Astrocyte (in vitro differentiated cells and primary cell): ENCODE measurements around the gene FHIT. TPM values are rescaled to one million over a fixed set of nuclear protein-coding genes. Genes with fewer than 3 reads are reported as not detected.

Source experiments
- DNase-seq: peaks from one replicate; pipeline ENCODE4 v3.0.0-alpha.2; 2010; ENCODE audit warnings: low read depth
- FAIRE-seq: peaks from 2 replicates; lab custom pipeline; 2011; peaks lifted over from hg19 to GRCh38; lab: Jason Lieb, UNC
- H2AFZ ChIP-seq: 2 replicates; pipeline ENCODE4 v1.6.0; 2012; ENCODE audit warnings: low read depth, low read length, inconsistent platforms
- H3K27ac ChIP-seq: 2 replicates; pipeline ENCODE4 v1.5.1; 2011; ENCODE audit warnings: low read depth, low read length, inconsistent platforms
- H3K27me3 ChIP-seq: 2 replicates; pipeline ENCODE4 v1.6.0; 2011; ENCODE audit warnings: low read length, inconsistent platforms; ENCODE audit not compliant: insufficient read depth
- H3K36me3 ChIP-seq: 2 replicates; pipeline ENCODE4 v1.5.1; 2011; ENCODE audit warnings: low read length, inconsistent platforms; ENCODE audit not compliant: insufficient read depth
- H3K4me1 ChIP-seq: 2 replicates; pipeline ENCODE4 v1.5.1; 2011; ENCODE audit warnings: low read length, inconsistent platforms; ENCODE audit not compliant: insufficient read depth
- H3K4me2 ChIP-seq: 2 replicates; pipeline ENCODE4 v1.6.0; 2012; ENCODE audit warnings: low read length, inconsistent platforms
- H3K4me3 ChIP-seq: 2 replicates; pipeline ENCODE4 v1.5.1; 2011; ENCODE audit warnings: low read depth, mild to moderate bottlenecking, low read length, inconsistent platforms; ENCODE audit not compliant: insufficient read depth
- H3K79me2 ChIP-seq: 2 replicates; pipeline ENCODE4 v1.6.0; 2012; ENCODE audit warnings: mild to moderate bottlenecking, low read length, inconsistent platforms; ENCODE audit not compliant: insufficient read depth
- H3K9ac ChIP-seq: 2 replicates; pipeline ENCODE4 v1.6.0; 2012; ENCODE audit warnings: mild to moderate bottlenecking, low read length, inconsistent platforms
- H3K9me3 ChIP-seq: 2 replicates; pipeline ENCODE4 v1.5.1; 2012; ENCODE audit warnings: low read depth, mild to moderate bottlenecking, low read length, inconsistent platforms; ENCODE audit not compliant: insufficient read depth
- H4K20me1 ChIP-seq: 2 replicates; pipeline ENCODE4 v1.6.0; 2012; ENCODE audit warnings: low read length, inconsistent platforms; ENCODE audit not compliant: insufficient read depth
- H3K27ac Mint-ChIP-seq: one replicate; pipeline ENCODE4 v1.8.0; 2021; ENCODE audit warnings: mild to moderate bottlenecking, mixed read lengths; ENCODE audit not compliant: unreplicated experiment
- H3K27me3 Mint-ChIP-seq: one replicate; pipeline ENCODE4 v1.8.0; 2021; ENCODE audit warnings: low read depth, mixed read lengths; ENCODE audit not compliant: unreplicated experiment
- H3K36me3 Mint-ChIP-seq: one replicate; pipeline ENCODE4 v1.8.0; 2021; ENCODE audit warnings: low read depth, mixed read lengths; ENCODE audit not compliant: unreplicated experiment
- H3K4me1 Mint-ChIP-seq: one replicate; pipeline ENCODE4 v1.8.0; 2021; ENCODE audit warnings: low read depth, mixed read lengths; ENCODE audit not compliant: unreplicated experiment
- H3K4me3 Mint-ChIP-seq: one replicate; pipeline ENCODE4 v1.8.0; 2021; ENCODE audit warnings: mild to moderate bottlenecking, moderate library complexity, mixed read lengths; ENCODE audit not compliant: unreplicated experiment
- H3K9me3 Mint-ChIP-seq: one replicate; pipeline ENCODE4 v1.8.0; 2021; ENCODE audit warnings: mild to moderate bottlenecking, mixed read lengths; ENCODE audit not compliant: unreplicated experiment
- CTCF ChIP-seq: IDR thresholded peaks from 2 replicates; pipeline ENCODE4 v1.5.1; 2011; ENCODE audit warnings: low read depth, mild to moderate bottlenecking, inconsistent platforms, low read length, moderate library complexity; ENCODE audit not compliant: insufficient read depth
- EZH2 ChIP-seq: IDR thresholded peaks from 2 replicates; pipeline ENCODE4 v1.6.1; 2012; ENCODE audit warnings: mild to moderate bottlenecking, low read length, inconsistent platforms; ENCODE audit not compliant: insufficient read depth
- total RNA-seq: library from RNA; stranded (reverse); gene quantifications from 2 replicates; pipeline ENCODE4 v1.2.1, GENCODE V29; 2021

Gene FHIT
- total RNA-seq, 1 donor from 2014 or later: 6.7 TPM

GRCh38 chr3:60046210-60046609, 1205.0 kb downstream of the FHIT start:
- Mint-ChIP-seq H3K27me3 (no peaks in the 10 kb centered on the region), H3K36me3 (no peaks in the 10 kb centered on the region), H3K9me3 (no peaks in the 10 kb centered on the region), H3K27ac (no peak overlapping the region), H3K4me1 (no peaks in the 10 kb centered on the region), H3K4me3 (no peak overlapping the region)
- Histone ChIP-seq H3K9me3 (no peaks in the 10 kb centered on the region), H3K4me1 (no peaks in the 10 kb centered on the region), H2AFZ (no peak overlapping the region), H3K79me2 (no peaks in the 10 kb centered on the region), H3K36me3 (no peaks in the 10 kb centered on the region), H4K20me1 (no peaks in the 10 kb centered on the region), H3K4me3 (no peak overlapping the region), H3K27ac (no peak overlapping the region), H3K4me2 (no peak overlapping the region), H3K9ac (no peak overlapping the region), H3K27me3 (no peaks in the 10 kb centered on the region)
- DNase-seq (no peak), FAIRE-seq (no peak)
- TF ChIP-seq CTCF (no peak), EZH2 (no peak)

- no peak for DNase-seq
- Histone ChIP-seq H2AFZ (no peak overlapping the region), H3K27me3 (no peaks in the 10 kb centered on the region), H3K4me2 (no peak overlapping the region), H3K9ac (no peak overlapping the region), H3K4me1 (no peaks in the 10 kb centered on the region), H3K36me3 (no peaks in the 10 kb centered on the region), H3K79me2 (no peaks in the 10 kb centered on the region), H3K27ac (no peak overlapping the region), H4K20me1 (no peaks in the 10 kb centered on the region), H3K9me3 (no peaks in the 10 kb centered on the region), H3K4me3 (no peak overlapping the region)
- H3K36me3 Mint-ChIP-seq: no peaks in the 10 kb centered on the region
- no peak overlapping the region for H3K4me3 Mint-ChIP-seq
- H3K27ac Mint-ChIP-seq: no peak overlapping the region
- H3K9me3 Mint-ChIP-seq: no peaks in the 10 kb centered on the region
- H3K27me3 Mint-ChIP-seq: no peaks in the 10 kb centered on the region
- no peak for TF ChIP-seq EZH2
- no peak for TF ChIP-seq CTCF
- FAIRE-seq: no peak
- no peaks in the 10 kb centered on the region for H3K4me1 Mint-ChIP-seq
These were observed 1205.6 kb downstream of the FHIT start for GRCh38 chr3:60045686-60046085.

- TF ChIP-seq CTCF: no peak
- TF ChIP-seq EZH2: no peak
- FAIRE-seq (no peak), DNase-seq (no peak)
- H4K20me1 ChIP-seq: no peaks in the 10 kb centered on the region
- no peak overlapping the region for H2AFZ ChIP-seq
- Mint-ChIP-seq H3K4me3 (no peak overlapping the region), H3K36me3 (no peaks in the 10 kb centered on the region), H3K4me1 (no peaks in the 10 kb centered on the region), H3K27me3 (no peaks in the 10 kb centered on the region), H3K9me3 (no peaks in the 10 kb centered on the region), H3K27ac (no peak overlapping the region)
- no peaks in the 10 kb centered on the region for H3K79me2 ChIP-seq
- H3K9ac ChIP-seq: no peak overlapping the region
- no peak overlapping the region for H3K4me3 ChIP-seq
- H3K9me3 ChIP-seq: no peaks in the 10 kb centered on the region
- H3K4me1 ChIP-seq: no peaks in the 10 kb centered on the region
- no peak overlapping the region for H3K4me2 ChIP-seq
- no peaks in the 10 kb centered on the region for H3K27me3 ChIP-seq
- H3K36me3 ChIP-seq: no peaks in the 10 kb centered on the region
- no peak overlapping the region for H3K27ac ChIP-seq
These were observed 1214.4 kb downstream of the FHIT start for GRCh38 chr3:60036803-60037202.
